Stimulated activated CD8-positive, alpha-beta memory T cell treated with anti-CD3 and anti-CD28 coated beads, Interleukin-4, amount 100 ng/mL, for 24 hours (primary cell): Measurements from ENCODE around the gene RAB10.
"Not testable (repeated sequence)": the region's sequence is repeated elsewhere in the genome, so short reads cannot be mapped to it uniquely, and the experiment has no call there.

Source experiments
- DNase-seq: peaks from one replicate; pipeline ENCODE4 v3.0.0-alpha.2; 2020; ENCODE audit warnings: low read depth

Gene RAB10

GRCh38 chr2:26157580-26157979 lies 123.7 kb downstream of the RAB10 start:
- DNase-seq = no peak

DNA sequence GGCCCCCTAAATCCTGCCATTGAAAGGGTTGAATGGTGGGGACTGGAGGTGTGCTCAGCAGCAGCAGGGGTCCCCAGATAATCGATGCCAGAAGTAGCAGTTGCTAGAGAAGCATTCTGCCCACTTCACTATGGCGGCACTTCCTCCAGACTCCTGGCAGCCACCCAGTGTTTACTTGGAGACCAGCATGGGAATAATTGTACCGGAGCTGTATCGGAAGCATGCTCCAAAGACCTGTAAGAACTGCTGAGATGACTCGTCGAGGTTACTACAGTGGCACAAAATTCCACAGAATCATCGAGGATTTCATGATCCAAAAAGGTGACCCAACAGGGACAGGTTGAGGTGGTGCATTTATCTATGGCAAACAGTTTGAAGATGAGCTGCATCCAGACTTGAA lies 128.0 kb downstream of the RAB10 start:
- no peak for DNase-seq

DNA sequence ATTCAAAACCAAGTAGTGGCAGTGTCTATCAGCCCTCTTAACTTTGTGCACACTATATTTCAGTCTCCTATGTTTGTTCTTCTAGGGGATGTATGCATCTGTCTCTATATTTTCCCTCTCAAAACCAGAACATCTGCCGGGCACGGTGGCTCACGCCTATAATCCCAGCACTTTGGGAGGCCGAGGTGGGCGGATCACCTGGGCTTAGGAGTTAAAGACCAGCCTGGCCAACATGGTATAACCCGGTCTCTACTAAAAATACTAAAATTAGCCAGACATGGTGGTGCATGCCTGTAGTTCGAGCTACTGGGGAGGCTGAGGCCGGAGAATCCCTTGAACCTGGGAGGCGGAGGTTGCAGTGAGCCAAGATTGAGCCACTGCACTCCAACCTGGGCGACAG lies 129.1 kb downstream of the RAB10 start:
- DNase-seq = no peak

DNA sequence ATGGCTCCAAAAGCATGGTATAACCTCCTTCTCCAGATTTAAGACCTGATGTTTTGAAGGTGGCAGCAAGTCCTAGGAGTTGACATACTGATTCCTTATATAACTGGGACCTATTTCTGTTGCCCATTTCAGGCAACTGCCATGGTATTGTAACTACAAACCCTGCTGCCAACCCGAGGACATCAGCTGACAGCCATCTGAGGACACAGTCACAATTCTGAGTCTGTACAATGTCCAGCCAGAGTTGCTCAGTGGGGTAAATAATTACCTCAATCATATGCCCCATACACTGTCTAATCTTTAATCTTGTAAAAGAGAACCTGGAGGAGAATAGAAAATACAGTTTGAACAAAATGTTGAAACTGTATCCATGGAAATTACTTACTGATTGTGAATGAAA lies 130.3 kb downstream of the RAB10 start:
- no peak for DNase-seq

GRCh38 chr2:26164641-26165211 lies 130.8 kb downstream of the RAB10 start:
- DNase-seq = no peak

DNA sequence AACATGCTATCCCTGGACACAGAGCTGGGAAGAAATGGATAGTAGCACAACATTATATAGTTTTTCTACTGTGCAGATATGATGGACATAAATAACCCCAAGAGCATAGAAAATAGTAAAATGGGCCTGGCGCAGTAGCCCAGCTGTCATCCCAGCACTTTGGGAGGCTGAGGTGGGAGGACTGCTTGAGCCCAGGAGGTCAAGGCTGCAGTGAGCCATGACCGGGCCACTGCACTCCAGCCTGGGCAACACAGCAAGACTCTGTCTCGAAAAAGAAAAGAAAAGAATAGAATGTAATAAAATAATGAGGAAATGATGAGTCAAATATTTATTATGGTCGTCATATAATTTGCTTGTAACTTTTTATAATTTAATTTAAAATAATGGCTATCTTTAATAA lies 131.5 kb downstream of the RAB10 start:
- no peak for DNase-seq

GRCh38 chr2:26166541-26166940 lies 132.7 kb downstream of the RAB10 start:
- DNase-seq = not testable (repeated sequence)

DNA sequence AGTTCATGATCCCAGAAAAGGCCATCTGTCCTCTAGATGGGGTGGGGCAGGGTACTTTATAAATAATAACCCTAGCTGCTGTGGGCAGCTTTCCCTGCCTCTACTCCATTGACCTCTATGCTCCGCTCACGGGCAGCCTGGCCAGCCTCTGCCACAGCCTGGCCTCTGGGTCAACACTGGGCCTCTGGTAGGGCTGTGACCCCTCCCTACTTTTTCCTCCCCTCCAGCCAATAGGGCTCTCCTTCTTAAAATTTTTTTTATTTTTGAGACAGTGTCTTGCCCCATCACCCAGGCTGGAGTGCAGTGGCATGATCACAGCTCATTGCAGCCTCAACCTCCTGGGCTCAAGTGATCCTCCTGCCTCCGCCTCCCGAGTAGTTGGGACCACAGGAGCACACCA lies 134.9 kb downstream of the RAB10 start:
- no peak for DNase-seq

DNA sequence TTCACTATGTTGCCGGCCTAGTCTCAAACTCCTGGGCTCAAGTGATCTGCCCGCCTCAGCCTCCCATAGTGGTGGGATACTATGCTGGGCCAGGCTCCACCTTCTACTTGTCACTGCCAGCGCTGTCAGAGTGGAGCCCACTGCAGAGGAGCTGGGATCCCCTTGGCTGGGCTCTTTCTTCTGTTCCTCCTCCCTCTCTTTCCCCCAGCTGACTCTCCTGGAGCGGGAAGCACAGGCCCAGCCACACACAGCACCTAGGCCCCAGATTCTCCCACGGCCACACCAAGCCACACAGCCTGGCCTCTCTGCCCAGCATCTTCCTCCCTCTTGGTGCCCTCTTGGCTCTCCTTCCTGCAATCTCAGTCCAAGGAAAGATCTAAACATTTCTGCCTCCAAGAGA lies 135.3 kb downstream of the RAB10 start:
- DNase-seq = no peak

- DNase-seq = no peak
Observed at GRCh38 chr2:26169681-26170414, 136.0 kb downstream of the RAB10 start.

DNA sequence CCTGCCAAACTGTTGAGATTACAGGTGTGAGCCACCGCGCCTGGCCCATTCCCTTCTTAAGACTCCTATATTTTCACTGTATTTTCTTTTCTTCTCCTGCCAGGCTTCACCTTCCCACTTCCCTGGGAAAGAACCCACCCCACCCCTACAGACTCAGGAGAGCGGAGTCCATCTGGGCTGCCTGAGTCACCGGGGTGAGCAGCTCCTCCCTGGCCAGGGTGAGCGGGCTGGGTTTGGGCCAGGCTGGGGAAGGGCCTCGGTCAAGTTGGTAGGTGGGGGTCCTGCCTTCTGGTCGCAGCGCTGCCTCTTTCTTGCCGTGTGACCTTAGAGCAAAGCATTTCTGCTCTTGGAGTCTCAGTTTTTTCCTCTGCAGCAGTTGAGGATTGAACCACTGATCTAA lies 136.9 kb downstream of the RAB10 start:
- DNase-seq = no peak

GRCh38 chr2:26172189-26172870 lies 138.4 kb downstream of the RAB10 start:
- no peak for DNase-seq

- DNase-seq = no peak
Observed at GRCh38 chr2:26172871-26173775, 139.2 kb downstream of the RAB10 start, which contains the start of gene GAREM2. Gene GAREM2 (plus strand): TSS chr2:26173088. CDS start chr2:26173221, 133 bp downstream.

GRCh38 chr2:26173776-26174482 lies 140.0 kb downstream of the RAB10 start:
- DNase-seq = no peak

- DNase-seq = no peak
Observed at GRCh38 chr2:26174691-26175465, 141.0 kb downstream of the RAB10 start.

GRCh38 chr2:26175466-26176278 lies 141.8 kb downstream of the RAB10 start:
- DNase-seq = no peak

DNA sequence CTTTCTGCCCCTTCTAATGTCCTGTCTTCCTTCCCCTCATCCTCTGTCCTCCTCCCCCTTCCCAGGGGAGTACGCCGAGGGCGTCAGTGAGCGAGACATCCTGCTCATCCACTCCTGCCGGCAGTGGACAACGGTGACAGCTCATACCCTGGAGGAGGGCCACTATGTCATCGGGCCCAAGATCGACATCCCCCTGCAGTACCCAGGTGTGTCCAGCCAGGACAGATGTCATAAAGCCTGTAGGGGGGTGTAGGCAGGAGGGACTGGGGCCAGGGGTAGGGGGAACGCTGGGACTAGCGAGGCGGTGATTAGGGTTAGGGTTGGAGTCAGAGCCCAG lies 142.4 kb downstream of the RAB10 start:
- DNase-seq = no peak

GRCh38 chr2:26177122-26177521 lies 143.2 kb downstream of the RAB10 start:
- DNase-seq = no peak

GRCh38 chr2:26178246-26178645 lies 144.4 kb downstream of the RAB10 start:
- DNase-seq = no peak
